GM18499 (cell line): Measurements from ENCODE around the gene FBXW10.
"Not testable (repeated sequence)": the region's sequence is repeated elsewhere in the genome, so short reads cannot be mapped to it uniquely, and the experiment has no call there.

Experiments used
- ATAC-seq: cut with Tn5 transposase; IDR thresholded peaks from one replicate; pipeline ENCODE4 v1.9.1; 2021; ENCODE audit warnings: moderate number of reproducible peaks; ENCODE audit not compliant: insufficient read depth, unreplicated experiment

FBXW10 gene

GRCh38 chr17:18743699-18744421, at the start of gene FBXW10:
Gene FBXW10, plus strand, starts transcription at chr17:18744054. Its CDS starts 191 bp downstream, at chr17:18744245.
- not testable (repeated sequence) for ATAC-seq

GRCh38 chr17:18695143-18695542, 48.7 kb upstream of the FBXW10 start:
- not testable (repeated sequence) for ATAC-seq

- ATAC-seq, result not testable (repeated sequence)
Observed at GRCh38 chr17:18698473-18699103, 45.3 kb upstream of the FBXW10 start.

- not testable (repeated sequence) for ATAC-seq
Observed at GRCh38 chr17:18705955-18706354, 37.9 kb upstream of the FBXW10 start.

GRCh38 chr17:18708215-18708614, 35.6 kb upstream of the FBXW10 start:
- not testable (repeated sequence) for ATAC-seq

- ATAC-seq, result not testable (repeated sequence)
Observed at GRCh38 chr17:18712354-18712999, 31.4 kb upstream of the FBXW10 start.

GRCh38 chr17:18718643-18719427, 25.0 kb upstream of the FBXW10 start:
- ATAC-seq, result not testable (repeated sequence)

GRCh38 chr17:18719428-18720110, 24.3 kb upstream of the FBXW10 start:
- ATAC-seq, result not testable (repeated sequence)

- ATAC-seq, result not testable (repeated sequence)
Observed at GRCh38 chr17:18721775-18722547, 21.9 kb upstream of the FBXW10 start.

GRCh38 chr17:18722612-18723011, 21.2 kb upstream of the FBXW10 start:
- not testable (repeated sequence) for ATAC-seq

- ATAC-seq, result not testable (repeated sequence)
Observed at GRCh38 chr17:18723509-18723908, 20.3 kb upstream of the FBXW10 start.

GRCh38 chr17:18732438-18732837, 11.4 kb upstream of the FBXW10 start:
- not testable (repeated sequence) for ATAC-seq

GRCh38 chr17:18733350-18733749, 10.5 kb upstream of the FBXW10 start:
- ATAC-seq, result not testable (repeated sequence)

GRCh38 chr17:18739616-18740391, 4.0 kb upstream of the FBXW10 start:
- ATAC-seq, result not testable (repeated sequence)

GRCh38 chr17:18741228-18741627, 2.6 kb upstream of the FBXW10 start:
- ATAC-seq, result not testable (repeated sequence)

GRCh38 chr17:18744726-18745125, 872 bp downstream of the FBXW10 start:
- not testable (repeated sequence) for ATAC-seq

GRCh38 chr17:18746551-18746950, 2.7 kb downstream of the FBXW10 start:
- not testable (repeated sequence) for ATAC-seq

- not testable (repeated sequence) for ATAC-seq
Observed at GRCh38 chr17:18747501-18747900, 3.6 kb downstream of the FBXW10 start.
